Measurements from ENCODE around the gene GGT5.

GGT5 gene

GRCh38 chr22:24181996-24182899 is 62.6 kb downstream of the GGT5 start:
- peak; percentile 14 for DNase-seq

GRCh38 chr22:24181088-24181995 is 63.5 kb downstream of the GGT5 start, which contains the start of gene SUSD2:
TSS of gene SUSD2 (plus strand) at chr22:24181487. CDS start at chr22:24181520, 33 bp downstream.
- no peak for DNase-seq

DNA sequence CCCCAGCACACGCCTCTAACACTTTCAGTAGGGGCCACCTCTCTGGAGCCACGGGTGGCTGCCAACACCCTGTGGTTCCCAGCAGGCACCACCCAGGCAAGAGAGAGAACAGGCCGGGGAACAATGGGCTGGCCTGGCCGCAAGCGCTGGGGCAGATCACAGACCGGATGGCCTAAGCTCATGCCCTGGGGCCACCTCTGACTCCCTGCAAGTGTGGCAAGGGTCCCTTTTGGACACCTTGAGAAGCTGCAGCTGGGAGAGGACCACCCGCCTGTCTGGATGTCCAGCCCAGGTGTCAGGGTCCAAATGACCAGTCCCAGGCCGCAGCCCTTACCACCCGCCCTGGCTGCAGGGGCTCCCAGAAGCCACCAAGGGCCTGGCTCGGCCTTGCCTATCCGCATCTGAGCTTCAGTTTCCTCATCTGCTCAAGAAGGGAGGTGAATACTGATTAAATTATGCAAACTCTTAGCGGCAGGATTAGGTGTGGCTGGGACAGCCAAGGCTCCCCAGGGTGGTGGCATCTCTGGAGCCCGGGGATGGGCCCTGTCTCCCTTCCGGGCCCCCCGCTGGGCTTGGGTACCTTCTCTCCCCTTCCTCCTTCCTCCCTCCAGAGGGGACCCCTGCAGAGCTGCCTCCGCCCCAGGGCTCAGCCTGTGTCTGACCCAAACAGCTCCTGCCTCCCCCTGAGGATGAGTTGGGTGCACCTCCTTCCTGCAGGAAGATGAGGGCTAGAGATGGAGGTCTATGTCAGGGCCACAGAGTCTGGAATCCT is 64.4 kb downstream of the GGT5 start:
- no peak for DNase-seq

- DNase-seq, result no peak
These were observed 65.2 kb downstream of the GGT5 start for GRCh38 chr22:24179478-24180210.

DNA sequence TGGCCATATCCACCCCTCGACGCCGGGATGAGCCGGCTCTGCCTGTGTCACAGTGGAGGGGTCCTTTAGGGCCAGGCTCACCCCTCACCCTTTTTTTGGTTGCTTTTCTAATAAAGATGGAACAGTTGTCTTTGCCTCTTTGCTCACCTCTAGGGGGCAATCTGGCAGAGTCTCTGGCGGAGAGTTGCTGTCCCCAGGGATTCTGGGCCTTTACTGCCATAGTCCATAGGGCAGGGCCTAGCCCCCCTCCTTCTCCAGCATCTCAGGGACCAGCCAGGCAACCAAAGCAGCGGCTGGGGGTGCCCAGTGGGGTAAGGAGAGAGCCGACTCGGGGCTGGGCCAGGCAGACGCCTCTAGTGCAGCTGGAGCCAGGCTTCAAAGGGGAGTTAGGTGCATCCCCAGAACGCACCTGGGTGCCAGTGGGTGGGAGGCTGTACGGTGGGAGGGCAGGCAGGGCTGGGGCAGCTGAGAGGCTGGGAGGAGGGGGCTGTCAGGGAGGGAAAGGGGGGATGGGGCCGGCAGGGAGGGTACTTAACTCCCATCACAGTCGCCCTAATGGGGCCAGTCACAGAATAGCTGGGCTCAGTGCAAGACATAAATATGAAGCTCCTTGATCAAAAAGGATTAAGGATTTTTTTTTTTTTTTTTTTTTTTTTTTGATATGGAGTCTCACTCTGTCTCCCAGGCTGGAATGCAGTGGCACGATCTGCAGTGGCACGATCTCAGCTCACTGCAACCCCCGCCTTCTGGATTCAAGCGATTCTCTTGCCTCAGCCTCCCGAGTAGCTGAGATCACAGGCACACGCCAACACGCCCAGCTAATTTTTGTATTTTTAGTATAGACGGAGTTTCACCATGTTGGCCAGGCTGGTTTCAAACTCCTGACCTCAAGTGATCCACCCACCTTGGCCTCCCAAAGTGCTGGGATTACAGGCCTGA is 66.1 kb downstream of the GGT5 start:
- no peak for DNase-seq

- DNase-seq, result no peak
These were observed 66.9 kb downstream of the GGT5 start for GRCh38 chr22:24178021-24178431.

GRCh38 chr22:24177456-24177855 is 67.4 kb downstream of the GGT5 start:
- DNase-seq, result no peak

GRCh38 chr22:24177045-24177444 is 67.8 kb downstream of the GGT5 start:
- DNase-seq, result no peak

DNA sequence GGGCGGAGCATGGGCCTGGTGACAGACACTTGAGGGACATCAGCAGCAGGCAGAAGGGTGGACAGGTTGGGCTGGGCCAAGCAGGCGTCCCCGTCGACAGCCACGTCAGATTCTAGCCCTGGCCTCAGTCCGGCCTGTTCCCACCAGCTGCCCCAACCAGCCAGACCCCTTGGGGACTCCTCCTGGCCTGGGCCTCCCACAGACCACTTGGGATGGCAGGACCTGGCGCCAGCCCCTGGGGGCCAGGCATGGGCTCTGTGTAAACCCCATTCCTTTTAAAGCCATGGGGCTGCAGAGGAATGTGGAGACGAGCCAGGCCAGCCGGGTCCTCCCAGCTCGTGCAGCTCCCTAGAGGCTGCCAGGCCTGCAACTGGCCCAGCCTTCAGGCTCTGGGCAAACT is 68.3 kb downstream of the GGT5 start:
- DNase-seq, result no peak

- no peak for DNase-seq
These were observed 68.8 kb downstream of the GGT5 start for GRCh38 chr22:24176040-24176439.

DNA sequence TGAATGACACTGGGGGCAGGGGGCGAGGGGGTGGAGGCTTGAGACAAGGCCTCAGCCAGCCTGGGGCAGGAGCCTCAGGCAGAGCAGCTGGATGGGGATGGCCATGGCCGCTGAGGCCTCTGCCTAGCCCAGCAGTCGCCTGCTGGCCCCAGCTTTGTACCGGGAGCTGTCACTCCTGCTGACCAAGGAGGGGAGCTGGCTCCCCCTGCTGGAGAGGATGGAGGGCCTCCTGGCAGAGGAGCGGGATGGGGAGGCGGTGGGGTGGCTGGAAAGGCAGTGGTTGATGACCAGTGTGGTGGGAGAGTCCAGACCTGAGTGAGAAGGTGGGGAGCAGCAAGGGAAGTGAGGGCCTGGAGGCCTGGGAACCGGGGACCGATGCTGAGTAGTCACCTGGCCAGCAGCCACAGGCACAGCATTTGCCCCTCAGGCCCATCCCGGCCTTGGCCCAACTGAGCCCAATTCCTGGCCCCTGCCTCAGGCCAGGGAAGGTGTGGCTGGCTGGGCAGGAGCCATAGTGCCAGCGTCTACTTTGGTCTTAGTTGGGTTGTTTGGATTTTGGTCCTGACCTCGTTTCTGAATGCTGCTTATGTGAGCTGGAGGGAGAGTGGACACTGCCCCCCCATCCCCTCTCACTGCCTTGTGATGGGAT is 69.6 kb downstream of the GGT5 start:
- DNase-seq, result peak; percentile 63

DNA sequence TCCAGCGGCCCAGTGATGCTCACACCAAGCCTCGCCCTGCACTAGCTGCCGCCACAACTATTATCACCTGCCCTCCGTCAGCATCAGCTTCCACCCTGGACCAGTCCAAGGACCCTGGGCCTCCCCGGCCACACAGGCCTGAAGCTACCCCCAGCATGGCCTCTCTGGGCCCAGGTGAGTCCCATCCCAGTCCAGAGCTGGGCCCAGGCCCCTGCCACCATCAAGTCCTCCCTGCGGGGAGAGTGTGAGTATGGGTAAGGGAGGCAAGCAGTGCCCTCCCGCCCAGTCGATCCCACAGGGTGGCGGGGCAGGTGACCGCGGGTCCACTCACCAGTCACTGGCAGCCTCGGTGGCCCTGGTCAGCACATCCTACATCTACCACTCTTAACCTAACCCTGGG is 73.1 kb downstream of the GGT5 start:
- DNase-seq, result no peak

- DNase-seq, result no peak
These were observed 74.2 kb downstream of the GGT5 start for GRCh38 chr22:24170632-24171031.

DNA sequence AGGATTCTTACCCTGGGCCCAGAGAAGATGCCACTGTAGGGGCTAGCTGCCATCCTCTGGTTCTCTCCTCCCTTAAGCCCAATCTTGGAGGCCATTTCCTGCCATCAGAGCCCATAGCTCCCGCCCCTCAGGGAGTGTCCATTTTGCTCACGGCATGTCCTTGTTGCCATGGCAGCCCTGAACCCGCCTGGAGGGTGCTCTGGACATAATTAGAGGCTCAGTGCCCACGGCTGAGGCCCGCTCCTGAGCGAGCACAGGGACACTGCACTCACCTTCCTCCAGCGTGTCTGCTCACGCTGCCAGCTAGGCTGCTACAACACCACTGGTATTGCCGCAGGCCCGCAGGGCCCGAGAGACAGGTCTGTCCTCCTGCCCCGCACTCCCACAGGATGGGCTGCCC is 74.7 kb downstream of the GGT5 start:
- DNase-seq, result no peak

All from CD4-positive, alpha-beta T cell treated with Interleukin-17A for 1 hour (primary cell).